Tibial nerve (tissue), 3 donors: Measurements from ENCODE around the gene INKA2.

Source experiments
- CTCF ChIP-seq, 5 experiments: fragments of 200-600 bp in 3 of 5; fragments of 450-650 bp in 2 of 5; sonication (generic) in 3 of 5; IDR thresholded peaks; one replicate each; pipeline ENCODE4 v1.5.1; 2016 to 2019; ENCODE audit warnings: antibody characterized with exemption in 5 of 5, mild to moderate bottlenecking in 3 of 5, moderate library complexity in 2 of 5
- POLR2A ChIP-seq, 2 donors: fragments of 450-650 bp; IDR thresholded peaks; one replicate each; pipeline ENCODE4 v1.6.1; 2017; ENCODE audit warnings: antibody characterized with exemption in 2 of 2, mild to moderate bottlenecking in 2 of 2, moderate library complexity in 2 of 2

GRCh38 chr1:111705841-111706240, 33.4 kb downstream of the INKA2 start:
- no peak for TF ChIP-seq CTCF (IDR thresholded peaks at IDR 0.05)
- no peak for TF ChIP-seq POLR2A (IDR thresholded peaks at IDR 0.05)
